LNCaP clone FGC (cell line): ENCODE measurements around the gene NSUN6.

Experiments used
- DNase-seq: peaks from one replicate; pipeline ENCODE4 v3.0.0-alpha.2; 2011; ENCODE audit warnings: low read depth
- H3K4me3 ChIP-seq: 2 replicates; pipeline ENCODE4 v1.5.1; 2011; ENCODE audit warnings: mild to moderate bottlenecking, low read depth, low read length, control low read depth
- CTCF ChIP-seq: IDR thresholded peaks from 2 replicates; pipeline ENCODE4 v1.5.1; 2012; ENCODE audit warnings: mild to moderate bottlenecking; ENCODE audit not compliant: control insufficient read depth, insufficient read depth; ENCODE audit errors: extremely low read depth

The NSUN6 gene

DNA sequence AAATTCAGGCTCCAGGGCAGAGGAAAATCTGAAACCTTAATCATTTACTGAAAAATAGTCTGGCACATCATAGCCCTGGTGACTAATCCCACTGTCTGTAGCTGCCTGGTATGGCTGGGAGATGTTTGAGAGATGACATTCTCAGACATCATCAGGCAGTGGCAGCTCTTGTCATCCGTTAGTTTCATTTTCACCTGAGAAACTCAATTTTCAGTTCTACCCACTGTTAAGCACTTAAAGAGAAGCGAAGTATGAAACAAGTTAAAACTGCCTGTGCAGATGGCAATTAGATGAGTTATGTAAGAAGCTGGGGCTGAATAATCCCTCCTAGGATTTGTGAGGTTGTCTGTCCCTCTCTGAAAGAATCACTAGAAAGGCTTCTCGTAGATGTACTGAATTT is 150.2 kb downstream of the NSUN6 start:
- H3K4me3 ChIP-seq: no peak overlapping the region
- TF ChIP-seq CTCF: no peak
- DNase-seq: no peak

DNA sequence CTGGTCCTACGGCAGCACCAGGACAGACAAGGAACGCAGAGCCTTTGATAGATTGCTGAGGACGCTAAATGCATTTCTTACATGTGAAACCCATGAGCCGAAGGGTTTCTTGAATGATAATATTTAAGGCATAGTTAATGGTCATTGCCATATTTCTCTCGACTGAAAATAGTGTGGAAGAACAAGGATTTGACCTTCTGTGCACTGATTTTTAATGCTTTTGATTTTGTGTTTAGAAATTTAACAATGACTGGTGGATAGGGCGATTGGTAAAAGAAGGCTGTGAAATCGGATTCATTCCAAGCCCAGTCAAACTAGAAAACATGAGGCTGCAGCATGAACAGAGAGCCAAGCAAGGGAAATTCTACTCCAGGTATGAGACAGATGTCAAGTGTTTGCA is 150.8 kb downstream of the NSUN6 start:
- no peak overlapping the region for H3K4me3 ChIP-seq
- no peak for TF ChIP-seq CTCF
- DNase-seq: no peak

- DNase-seq: no peak
- TF ChIP-seq CTCF: no peak
- no peak overlapping the region for H3K4me3 ChIP-seq
These were observed 152.4 kb downstream of the NSUN6 start for GRCh38 chr10:18498998-18499397.

- no peak for TF ChIP-seq CTCF
- no peak overlapping the region for H3K4me3 ChIP-seq
- no peak for DNase-seq
These were observed 153.5 kb downstream of the NSUN6 start for GRCh38 chr10:18497806-18498369.
